Lung (tissue), 12 donors: Measurements from ENCODE around the gene MATN3. TPM values are rescaled to one million over a fixed set of nuclear protein-coding genes. Genes with fewer than 3 reads are reported as not detected.
A peak's percentile ranks its signal among the peaks of the same experiment; 100 is the strongest.

Experiments used
- ATAC-seq: fragments of 200-7000 bp; cut with Tn5 transposase; one replicate; pipeline ENCODE4 v1.9.1; 2020; ENCODE audit warnings: moderate number of reproducible peaks; ENCODE audit not compliant: insufficient read depth, low FRiP score
- DNase-seq, 3 donors: peaks; one replicate each; pipeline ENCODE4 v3.0.0-alpha.2; 2013 to 2017
- H3K27ac ChIP-seq, 2 donors: one replicate each; pipeline ENCODE4 v1.5.1; 2013; ENCODE audit warnings: mild to moderate bottlenecking in 2 of 2, moderate library complexity in 2 of 2, control low read depth in 1 of 2, inconsistent platforms in 1 of 2, low read depth in 1 of 2, low read length in 1 of 2
- H3K27me3 ChIP-seq, 3 donors: one replicate each; pipeline ENCODE4 v1.5.1; 2013; ENCODE audit warnings: low read length in 2 of 3; ENCODE audit not compliant: control insufficient read depth in 3 of 3, insufficient read depth in 3 of 3
- H3K36me3 ChIP-seq, 4 donors: one replicate each; pipeline ENCODE4 v1.5.1; 2013; ENCODE audit warnings: low read length in 4 of 4, mild to moderate bottlenecking in 1 of 4, moderate library complexity in 1 of 4; ENCODE audit not compliant: control insufficient read depth in 4 of 4, insufficient read depth in 4 of 4
- H3K4me1 ChIP-seq, 5 donors: one replicate each; pipeline ENCODE4 v1.5.1; 2013; ENCODE audit warnings: low read length in 5 of 5, mild to moderate bottlenecking in 2 of 5, moderate library complexity in 1 of 5; ENCODE audit not compliant: control insufficient read depth in 5 of 5, insufficient read depth in 5 of 5
- H3K4me3 ChIP-seq: one replicate; pipeline ENCODE4 v1.5.1; 2013; ENCODE audit warnings: mild to moderate bottlenecking, control low read depth, moderate library complexity
- H3K9ac ChIP-seq, 2 donors: one replicate each; pipeline ENCODE4 v1.5.1; 2013; ENCODE audit warnings: low read length in 2 of 2, control low read depth in 1 of 2; ENCODE audit not compliant: insufficient read depth in 1 of 2
- H3K9me3 ChIP-seq, 4 donors: one replicate each; pipeline ENCODE4 v1.5.1; 2013; ENCODE audit warnings: low read length in 3 of 4, mild to moderate bottlenecking in 1 of 4, moderate library complexity in 1 of 4; ENCODE audit not compliant: control insufficient read depth in 4 of 4, insufficient read depth in 3 of 4
- CTCF ChIP-seq: IDR thresholded peaks from 2 replicates; pipeline ENCODE4 v1.5.1; 2012; ENCODE audit warnings: mild to moderate bottlenecking; ENCODE audit errors: control extremely low read depth, extremely low read depth
- WGBS, 2 donors: extraction: QIAGEN DNeasy Blood & Tissue Kit; methylation state at CpG; one replicate each; pipeline ENCODE4 v1.1.7; 2013; 5-methylcytosine and 5-hydroxymethylcytosine counted together
- polyA plus RNA-seq, 2 donors: library from polyadenylated mRNA; stranded (reverse); fragments of 200-250 nt; gene quantifications; one replicate each; pipeline ENCODE4 v1.2.1, GENCODE V29; 2013
- total RNA-seq, 2 donors: library from RNA; depleted of rRNA in 1 of 2; stranded (reverse); fragments of >200 nt in 1 of 2; gene quantifications; one replicate each; pipeline ENCODE4 v1.2.1, GENCODE V29; 2014 to 2021
- donor health status: control.
- donor health status: control.
- donor health status: Bipolar disorder and iron deficiency.
- donor health status: healthy.
- donor health status: DM: yes; HTN: yes; CAD: no.

The MATN3 gene
- total and polyA plus RNA-seq, 4 donors = 2.7 to 3.6 (median 3.0) TPM

- no peaks in the 10 kb centered on the region for H3K27me3 ChIP-seq
- TF ChIP-seq CTCF = no peak
- DNase-seq = peak; percentile 91 to 93 (median 92)
- no peaks in the 10 kb centered on the region for H3K9me3 ChIP-seq
- peaks cover 0 to 6% (median under 1%) of the 10 kb centered on the region in 4 donors for H3K36me3 ChIP-seq
- ATAC-seq = peak; percentile 97
- H3K4me1 ChIP-seq = peaks cover 0 to 25% (median 7%) of the 10 kb centered on the region in 5 donors
- WGBS, 2 donors = 1 to 2% methylated on average over 70 of the region's 70 CpGs
- peak within 1 kb of the TSS; percentile 51 to 72 for H3K27ac ChIP-seq
- H3K4me3 ChIP-seq = peak within 1 kb of the TSS; percentile 63
- H3K9ac ChIP-seq = peak within 1 kb of the TSS; percentile 18 to 62
These were observed 22.6 kb downstream of the MATN3 start, which contains the start of gene WDR35 for GRCh38 chr2:19989667-19990415. Gene WDR35 (minus strand): TSS chr2:19990105. CDS start chr2:19990015, 90 bp downstream.

GRCh38 chr2:19989342-19989666 lies 23.2 kb downstream of the MATN3 start:
- ATAC-seq = no peak
- Histone ChIP-seq H3K27ac (peak overlapping the region in 1 of 2 donors; percentile 51), H3K27me3 (no peaks in the 10 kb centered on the region), H3K4me3 (peak overlapping the region; percentile 63), H3K4me1 (peaks cover 0 to 22% (median 7%) of the 10 kb centered on the region in 5 donors), H3K9me3 (no peaks in the 10 kb centered on the region), H3K9ac (peak overlapping the region; percentile 18 to 62), H3K36me3 (peaks cover 0 to 6% (median 1%) of the 10 kb centered on the region in 4 donors)
- DNase-seq = no peak
- TF ChIP-seq CTCF = no peak
- 7 to 13% methylated on average over 8 of the region's 8 CpGs for WGBS, 2 donors

- Histone ChIP-seq H3K9ac (peak overlapping the region in 1 of 2 donors; percentile 62), H3K9me3 (no peaks in the 10 kb centered on the region), H3K36me3 (peaks cover 0 to 6% (median 1%) of the 10 kb centered on the region in 4 donors), H3K4me1 (peaks cover 0 to 15% (median 7%) of the 10 kb centered on the region in 5 donors), H3K27ac (no peak overlapping the region), H3K27me3 (no peaks in the 10 kb centered on the region), H3K4me3 (no peak overlapping the region)
- no peak for TF ChIP-seq CTCF
- DNase-seq (no peak), ATAC-seq (no peak)
- 84 to 88% methylated on average over 2 of the region's 2 CpGs for WGBS, 2 donors
These were observed 23.9 kb downstream of the MATN3 start for GRCh38 chr2:19988600-19988999.
